Stimulated activated CD4-positive, alpha-beta T cell treated with anti-CD3 and anti-CD28 coated beads, TNF-alpha, amount 100 ng/mL, for 24 hours (primary cell): ENCODE measurements around the gene SMC4.

ENCODE experiments used
- DNase-seq, 3 experiments: peaks; one replicate each; pipeline ENCODE4 v3.0.0-alpha.2; 2020; ENCODE audit warnings: low read depth in 3 of 3

Gene SMC4

GRCh38 chr3:160475884-160476283, 76.4 kb downstream of the SMC4 start:
- no peak for DNase-seq

- no peak for DNase-seq
Measured at GRCh38 chr3:160477750-160478149, 78.3 kb downstream of the SMC4 start.

GRCh38 chr3:160478338-160478737, 78.9 kb downstream of the SMC4 start:
- no peak for DNase-seq

GRCh38 chr3:160479376-160479775, 79.9 kb downstream of the SMC4 start:
- no peak for DNase-seq

- no peak for DNase-seq
Measured at GRCh38 chr3:160480931-160481330, 81.5 kb downstream of the SMC4 start.

GRCh38 chr3:160481856-160482255, 82.4 kb downstream of the SMC4 start:
- no peak for DNase-seq

- DNase-seq, result no peak
Measured at GRCh38 chr3:160482796-160483195, 83.3 kb downstream of the SMC4 start.
